ENCODE results near the gene ZDHHC6. TPM values are rescaled to one million over a fixed set of nuclear protein-coding genes. Genes with fewer than 3 reads are reported as not detected.
A peak's percentile ranks its signal among the peaks of the same experiment; 100 is the strongest.

ZDHHC6 gene
- total RNA-seq, 1 experiment from 2014 or later = 88.5 TPM

DNA sequence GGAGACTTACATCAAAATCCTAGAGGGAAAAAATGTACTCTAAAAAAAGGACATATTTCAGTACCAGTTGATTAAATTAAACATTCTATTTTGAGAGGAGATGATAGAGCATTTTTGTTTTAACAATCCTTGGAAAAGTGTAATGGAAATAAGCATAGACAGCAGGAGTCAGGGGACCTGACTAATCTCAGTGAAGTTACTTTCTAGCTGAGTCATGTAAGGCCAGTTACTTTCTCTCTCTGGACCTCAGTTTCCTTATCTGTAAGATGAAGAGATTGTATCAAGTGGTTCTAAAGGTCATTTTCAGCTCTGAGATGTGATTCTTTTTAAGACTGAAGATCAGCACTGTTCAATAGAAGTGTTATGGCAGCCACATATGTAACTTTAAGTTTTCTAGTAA is 44.4 kb upstream of the ZDHHC6 start (continued):
- TF ChIP-seq TCF7L2 (IDR thresholded peaks at IDR 0.05; ENCODE audit: borderline replicate concordance, extremely low read depth, insufficient read depth, insufficient read length) (no peak), EZH2 (IDR thresholded peaks at IDR 0.05) (no peak)

DNA sequence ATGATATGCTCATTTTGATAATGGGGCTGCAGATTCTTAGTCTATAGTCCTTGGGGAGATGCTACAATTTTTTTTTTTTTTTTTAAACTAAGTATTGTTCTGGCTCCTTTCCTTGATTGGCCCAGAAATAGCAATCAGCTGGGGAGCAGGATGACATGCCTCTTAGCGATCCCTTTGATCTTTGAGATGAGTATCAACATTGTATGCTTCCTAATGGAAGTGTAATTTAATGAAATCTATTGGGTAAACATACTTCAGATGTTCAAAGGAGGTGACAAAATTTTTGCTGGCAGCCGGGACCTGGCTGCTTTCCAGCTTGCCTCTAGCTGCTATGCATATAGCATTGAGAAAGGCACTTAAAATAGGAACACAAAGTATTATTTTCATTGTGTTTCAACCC is 43.8 kb upstream of the ZDHHC6 start:
- POLR2A ChIA-PET = interaction anchor here (0.7 to 5.3 kb wide), 8 partner anchors 18 to 51 kb away, joined by 3 to 44 read pairs (median 10); no protein-coding TSS in a partner anchor
- H3K4me1 ChIP-seq (ENCODE audit: control insufficient read depth in 1 of 2, insufficient read depth in 2 of 2, low read length in 2 of 2) = peaks cover 94 to 99% of the 10 kb centered on the region in 2 experiments
- no peaks in the 10 kb centered on the region for H3K27me3 ChIP-seq (ENCODE audit: insufficient read depth, low read length)
- RAD21 ChIA-PET (ENCODE audit: low non-redundant PET in 1 of 2, low total read pairs in 2 of 2, uncharacterized antibody in 2 of 2, unreplicated experiment in 2 of 2) = interaction anchor here (0.7 to 1.4 kb wide), 3 partner anchors 27 to 156 kb away, joined by 3 to 4 read pairs (median 3); no protein-coding TSS in a partner anchor
- peak overlapping the region in 1 of 2 experiments; percentile 5; a peak in 1 of 4 replicates for H3K4me3 ChIP-seq (replicated peaks in 1 of 2; ENCODE audit: low read depth in 1 of 2, low read length in 2 of 2)
- CTCF ChIA-PET = interaction anchor here (0.6 to 4.5 kb wide), 3 partner anchors 18 to 895 kb away, joined by 3 to 23 read pairs (median 3); no protein-coding TSS in a partner anchor
- peak; percentile 80 for ATAC-seq
- H2AFZ ChIP-seq (ENCODE audit: low read depth, low read length, poor library complexity, severe bottlenecking) = no peak overlapping the region
- no peaks in the 10 kb centered on the region for H4K20me1 ChIP-seq (ENCODE audit: insufficient read depth)
- no peaks in the 10 kb centered on the region for H3K9me2 ChIP-seq (ENCODE audit: insufficient read depth)
- peaks cover 83% of the 10 kb centered on the region for H3K79me2 ChIP-seq (ENCODE audit: insufficient read depth, low read length)
- H3K4me2 ChIP-seq (ENCODE audit: low read length) = peak overlapping the region; percentile 52
- no peaks in the 10 kb centered on the region for H3K9me3 ChIP-seq (ENCODE audit: control insufficient read depth in 1 of 2, insufficient read depth in 1 of 2, low read depth in 1 of 2, low read length in 2 of 2)
- BruUV-seq (replicated peaks) = no TSS peak
- no peaks in the 10 kb centered on the region for H3K36me3 ChIP-seq (ENCODE audit: control insufficient read depth in 1 of 2, insufficient read depth in 2 of 2, low read length in 2 of 2)
- H3K27ac ChIP-seq (ENCODE audit: low read depth, low read length) = peak overlapping the region; percentile 86
- peak overlapping the region; percentile 65 for H3K9ac ChIP-seq (ENCODE audit: low read length)
- intact Hi-C loops (cut with micrococcal nuclease) = loop anchor here (2.0 kb wide), 1 partner anchor 28 kb away; no protein-coding TSS in a partner anchor
- peak; percentile 97 for DNase-seq (ENCODE audit: low read depth, low spot score)
- peak; percentile 77 for TF ChIP-seq YY1 (IDR thresholded peaks at IDR 0.05; ENCODE audit: extremely low read depth, insufficient replicate concordance, low read depth, low read length)
- peak; percentile 82 for TF ChIP-seq ATF3 (IDR thresholded peaks at IDR 0.05)
- peak; percentile 97 for TF ChIP-seq CBX3 (IDR thresholded peaks at IDR 0.05; ENCODE audit: low read depth)
- TF ChIP-seq ZFX (IDR thresholded peaks at IDR 0.05) = no peak
- peak; percentile 76 for TF ChIP-seq ZBTB33 (IDR thresholded peaks at IDR 0.05; ENCODE audit: extremely low read depth, insufficient replicate concordance, low read length)
- peak; percentile 80 for TF ChIP-seq POLR2AphosphoS5 (IDR thresholded peaks at IDR 0.05; ENCODE audit: low read depth, low read length)
- no peak for TF ChIP-seq POLR2A (IDR thresholded peaks at IDR 0.05; ENCODE audit: borderline replicate concordance, extremely low read depth, insufficient read depth, insufficient read length)
- TF ChIP-seq CEBPB (IDR thresholded peaks at IDR 0.05; ENCODE audit: low read depth) = peak; percentile 95
- peak; percentile 99 for TF ChIP-seq SP1 (IDR thresholded peaks at IDR 0.05; ENCODE audit: low read depth)
- peak; percentile 93 for TF ChIP-seq FOSL1 (IDR thresholded peaks at IDR 0.05; ENCODE audit: low read depth)
- no peak for TF ChIP-seq EZH2 (IDR thresholded peaks at IDR 0.05)
- no peak for TF ChIP-seq EZH2phosphoT487 (IDR thresholded peaks at IDR 0.05; ENCODE audit: borderline replicate concordance)
- peak; percentile 38; the same call in 1 of the 2 replicates for TF ChIP-seq EGR1 (IDR thresholded peaks at IDR 0.05; ENCODE audit: low read depth)
- peak; percentile 90 for TF ChIP-seq SIN3A (IDR thresholded peaks at IDR 0.05; ENCODE audit: low read depth)
- TF ChIP-seq, protein P1, sequence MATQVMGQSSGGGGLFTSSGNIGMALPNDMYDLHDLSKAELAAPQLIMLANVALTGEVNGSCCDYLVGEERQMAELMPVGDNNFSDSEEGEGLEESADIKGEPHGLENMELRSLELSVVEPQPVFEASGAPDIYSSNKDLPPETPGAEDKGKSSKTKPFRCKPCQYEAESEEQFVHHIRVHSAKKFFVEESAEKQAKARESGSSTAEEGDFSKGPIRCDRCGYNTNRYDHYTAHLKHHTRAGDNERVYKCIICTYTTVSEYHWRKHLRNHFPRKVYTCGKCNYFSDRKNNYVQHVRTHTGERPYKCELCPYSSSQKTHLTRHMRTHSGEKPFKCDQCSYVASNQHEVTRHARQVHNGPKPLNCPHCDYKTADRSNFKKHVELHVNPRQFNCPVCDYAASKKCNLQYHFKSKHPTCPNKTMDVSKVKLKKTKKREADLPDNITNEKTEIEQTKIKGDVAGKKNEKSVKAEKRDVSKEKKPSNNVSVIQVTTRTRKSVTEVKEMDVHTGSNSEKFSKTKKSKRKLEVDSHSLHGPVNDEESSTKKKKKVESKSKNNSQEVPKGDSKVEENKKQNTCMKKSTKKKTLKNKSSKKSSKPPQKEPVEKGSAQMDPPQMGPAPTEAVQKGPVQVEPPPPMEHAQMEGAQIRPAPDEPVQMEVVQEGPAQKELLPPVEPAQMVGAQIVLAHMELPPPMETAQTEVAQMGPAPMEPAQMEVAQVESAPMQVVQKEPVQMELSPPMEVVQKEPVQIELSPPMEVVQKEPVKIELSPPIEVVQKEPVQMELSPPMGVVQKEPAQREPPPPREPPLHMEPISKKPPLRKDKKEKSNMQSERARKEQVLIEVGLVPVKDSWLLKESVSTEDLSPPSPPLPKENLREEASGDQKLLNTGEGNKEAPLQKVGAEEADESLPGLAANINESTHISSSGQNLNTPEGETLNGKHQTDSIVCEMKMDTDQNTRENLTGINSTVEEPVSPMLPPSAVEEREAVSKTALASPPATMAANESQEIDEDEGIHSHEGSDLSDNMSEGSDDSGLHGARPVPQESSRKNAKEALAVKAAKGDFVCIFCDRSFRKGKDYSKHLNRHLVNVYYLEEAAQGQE (IDR thresholded peaks at IDR 0.05; ENCODE audit: low read depth) = no peak
- TF ChIP-seq ZNF274 (IDR thresholded peaks at IDR 0.05; ENCODE audit: low read depth, low read length) = no peak
- TF ChIP-seq SRF (IDR thresholded peaks at IDR 0.05; ENCODE audit: low read depth) = no peak; the same call in 1 of the 2 replicates
- TF ChIP-seq ELF1 (IDR thresholded peaks at IDR 0.05; ENCODE audit: borderline replicate concordance, low read depth) = peak; percentile 35; the same call in 1 of the 2 replicates
- TF ChIP-seq MAX (IDR thresholded peaks at IDR 0.05) = peak; percentile 63
- peak; percentile 100 for TF ChIP-seq TCF7L2 (IDR thresholded peaks at IDR 0.05; ENCODE audit: borderline replicate concordance, extremely low read depth, insufficient read depth, insufficient read length)
- no peak; the same call in 1 of the 2 replicates for TF ChIP-seq RAD21 (IDR thresholded peaks at IDR 0.05; ENCODE audit: low read depth)

Measured in HCT116 (cell line).